K562 (cell line): ENCODE data around the gene ATXN10. TPM values are rescaled to one million over a fixed set of nuclear protein-coding genes. Genes with fewer than 3 reads are reported as not detected.

ENCODE experiments used
- ATAC-seq: fragments of 200-7000 bp; cut with Tn5 transposase; 3 replicates; pipeline ENCODE4 v1.9.1; 2020; ENCODE audit warnings: moderate library complexity
- BruUV-seq: library from RNA; stranded (reverse); fragments of 400-500 nt; replicated peaks from 2 replicates; lab custom pipeline; 2021; lab: Mats Ljungman, UMichigan
- CTCF ChIA-PET: fragments of 300-600 bp; formaldehyde crosslinking; extraction: SDS; loops from one replicate; lab custom pipeline; 2021; ENCODE audit warnings: low intra/inter-chr PET ratio; lab: Yijun Ruan, JAX
- POLR2A ChIA-PET: fragments of 300-600, 350-650 bp; sonication (Branson Sonifier 250); formaldehyde crosslinking; extraction: SDS; loops from one replicate; lab custom pipeline; 2021; ENCODE audit warnings: antibody characterized with exemption, inconsistent platforms; lab: Yijun Ruan, JAX
- DNase-seq, 4 experiments: peaks; one replicate each; pipeline versions ENCODE4 v3.0.0 to v3.0.0-alpha.2; 2011 to 2018; ENCODE audit warnings: low spot score in 3 of 4, mixed read lengths in 3 of 4; ENCODE audit errors: extremely low read depth in 1 of 4
- FAIRE-seq: peaks from 2 replicates; lab custom pipeline; 2011; peaks lifted over from hg19 to GRCh38; lab: Jason Lieb, UNC
- H2AFZ ChIP-seq: 2 replicates; pipeline ENCODE4 v1.6.0; 2011; ENCODE audit warnings: low read depth, low read length, control low read depth, inconsistent platforms
- H3K27ac ChIP-seq: fragments of 200-600 bp; 3 replicates; pipeline ENCODE4 v1.8.0; 2011; ENCODE audit warnings: low read depth, mild to moderate bottlenecking, control low read depth, inconsistent platforms, low read length, moderate library complexity, mixed read lengths; ENCODE audit errors: extremely low read depth
- H3K27me3 ChIP-seq, 2 experiments: fragments of 300-600 bp in 1 of 2; 2 replicates in 1 of 2; 3 replicates in 1 of 2; pipeline versions ENCODE4 v1.6.0 to v1.8.0; 2011; ENCODE audit warnings: inconsistent platforms in 2 of 2, low read length in 2 of 2, mild to moderate bottlenecking in 1 of 2, mixed read lengths in 1 of 2, moderate library complexity in 1 of 2; ENCODE audit not compliant: control insufficient read depth in 2 of 2, insufficient read depth in 2 of 2
- H3K36me3 ChIP-seq: fragments of 300-600 bp; 3 replicates; pipeline ENCODE4 v1.8.0; 2011; ENCODE audit warnings: mild to moderate bottlenecking, low read length, inconsistent platforms; ENCODE audit not compliant: control insufficient read depth, insufficient read depth
- H3K4me1 ChIP-seq, 2 experiments: fragments of 200-600 bp in 1 of 2; replicated peaks in 1 of 2; 2 replicates in 1 of 2; 3 replicates in 1 of 2; pipeline versions ENCODE4 v1.5.1 to v1.8.0; 2011; ENCODE audit warnings: inconsistent platforms in 2 of 2, low read length in 2 of 2, mild to moderate bottlenecking in 1 of 2, mixed read lengths in 1 of 2, moderate library complexity in 1 of 2; ENCODE audit not compliant: control insufficient read depth in 2 of 2, insufficient read depth in 2 of 2
- H3K4me2 ChIP-seq: 2 replicates; pipeline ENCODE4 v1.6.1; 2011; ENCODE audit warnings: low read length, control low read depth, inconsistent platforms, mixed read lengths; ENCODE audit not compliant: insufficient read depth
- H3K4me3 ChIP-seq: fragments of 200-600 bp; sonication (generic), shearing (Covaris generic); 2 replicates; pipeline ENCODE4 v1.5.1; 2016; ENCODE audit warnings: control low read depth, inconsistent platforms
- H3K79me2 ChIP-seq: fragments of 200-600 bp; 3 replicates; pipeline ENCODE4 v1.8.0; 2011; ENCODE audit warnings: low read length, inconsistent platforms; ENCODE audit not compliant: control insufficient read depth, insufficient read depth
- H3K9ac ChIP-seq, 2 experiments: 2 replicates each; pipeline versions ENCODE4 v1.6.0 to v1.6.1; 2011; ENCODE audit warnings: low read depth in 2 of 2, low read length in 2 of 2, control low read depth in 1 of 2, inconsistent platforms in 1 of 2, mild to moderate bottlenecking in 1 of 2, mixed read lengths in 1 of 2; ENCODE audit not compliant: insufficient read depth in 1 of 2
- H3K9me1 ChIP-seq: one replicate; pipeline ENCODE4 v1.6.0; 2011; ENCODE audit warnings: inconsistent platforms, mild to moderate bottlenecking, low read length, moderate library complexity; ENCODE audit not compliant: control insufficient read depth, insufficient read depth
- H3K9me3 ChIP-seq: replicated peaks from 2 replicates; pipeline ENCODE4 v1.5.1; 2011; ENCODE audit warnings: low read depth, low read length, inconsistent platforms; ENCODE audit not compliant: control insufficient read depth, insufficient read depth
- H4K20me1 ChIP-seq: replicated peaks from 2 replicates; pipeline ENCODE4 v1.6.1; 2011; ENCODE audit warnings: low read length, inconsistent platforms, mixed read lengths; ENCODE audit not compliant: control insufficient read depth, insufficient read depth
- CBX5 ChIP-seq: IDR thresholded peaks from 2 replicates; pipeline ENCODE4 v1.6.1; 2014; ENCODE audit warnings: low read depth, borderline replicate concordance
- MAFF ChIP-seq: IDR thresholded peaks from 2 replicates; pipeline ENCODE4 v1.6.1; 2012; ENCODE audit warnings: low read length, improper control_type of control experiment
- NR4A1 ChIP-seq, 2 experiments: fragments of 250-450 bp in 1 of 2; fragments of 450-650 bp in 1 of 2; sonication (Bioruptor Pico) in 1 of 2; IDR thresholded peaks; 2 replicates each; pipeline versions ENCODE4 v1.4.0 to v1.6.1; 2016 to 2020; ENCODE audit warnings: mild to moderate bottlenecking in 2 of 2, missing compliant biosample characterization in 1 of 2, missing genetic modification characterization in 1 of 2, moderate library complexity in 1 of 2
- USF1 ChIP-seq: sonication (generic); formaldehyde crosslinking; IDR thresholded peaks from 2 replicates; pipeline ENCODE4 v1.9.0; 2022; ENCODE audit warnings: mild to moderate bottlenecking, missing genetic modification reagents
- ZNF124 ChIP-seq: sonication (generic); formaldehyde crosslinking; IDR thresholded peaks from 2 replicates; pipeline ENCODE4 v1.8.1; 2022; ENCODE audit warnings: missing genetic modification reagents
- ZNF143 ChIP-seq: sonication (generic); formaldehyde crosslinking; IDR thresholded peaks from 2 replicates; pipeline ENCODE4 v1.9.0; 2022; ENCODE audit warnings: mild to moderate bottlenecking, missing genetic modification reagents
- ZNF253 ChIP-seq: fragments of 250-450 bp; sonication (Bioruptor Pico); conservative IDR thresholded peaks from 2 replicates; pipeline ENCODE4 v1.6.1; 2021; ENCODE audit warnings: mild to moderate bottlenecking
- WGBS: fragments of 100-300 bp; shearing (Covaris generic); methylation state at CpG from one replicate; pipeline ENCODE4 v1.1.6; 2016; ENCODE audit warnings: low coverage, mixed read lengths; ENCODE audit not compliant: insufficient coverage; ENCODE audit errors: missing lambda C conversion rate; 5-methylcytosine and 5-hydroxymethylcytosine counted together
- in situ Hi-C: fragments of 300-500 bp; cut with MboI; formaldehyde crosslinking; loops from 4 replicates; pipeline ENCODE4 v1.15.0; 2018; ENCODE audit warnings: inconsistent platforms, mixed read lengths
- intact Hi-C: fragments of 100-400 bp; cut with micrococcal nuclease; formaldehyde crosslinking; loops from 2 replicates; pipeline ENCODE4 v1.14.2; 2022
- polyA plus RNA-seq, 8 experiments: library from polyadenylated mRNA; depleted of rRNA in 4 of 8; stranded (reverse) in 5 of 8; unstranded in 3 of 8; fragments of >200 nt; fragmentation: Nextera tagmentation in 2 of 8; fragmentation: Illumina TruSeq in 1 of 8; extraction: Ambion mirVana in 2 of 8; extraction: Trizol in 1 of 8; gene quantifications; 2 replicates each; pipeline versions ENCODE4 v1.2.1 to v1.2.3, GENCODE V29; 2011 to 2014; ENCODE audit warnings: inconsistent platforms in 1 of 8, missing spikeins in 1 of 8
- total RNA-seq, 7 experiments: library from RNA; depleted of rRNA in 6 of 7; stranded (reverse); fragments of >200 nt in 6 of 7; fragmentation: Illumina TruSeq in 2 of 7; extraction: Trizol in 2 of 7; gene quantifications; 2 replicates each; pipeline versions ENCODE4 v1.2.1 to v1.2.3, GENCODE V29; 2011 to 2021; ENCODE audit warnings: low replicate concordance in 1 of 7

Gene ATXN10
- total and polyA plus RNA-seq, 9 of the 15 experiments (the other 6 are each of a cell fraction or from before 2014, with no cell fraction given) = 11.5 to 190 (median 33.6) TPM

- Histone ChIP-seq H2AFZ (no peak overlapping the region), H3K9me3 (no peaks in the 10 kb centered on the region), H4K20me1 (no peaks in the 10 kb centered on the region), H3K9ac (no peak overlapping the region), H3K4me2 (no peak overlapping the region), H3K9me1 (no peaks in the 10 kb centered on the region), H3K27me3 (peaks cover 7 to 45% of the 10 kb centered on the region in 2 experiments), H3K4me1 (peaks cover 0 to 6% of the 10 kb centered on the region in 2 experiments; a peak in 2 of 5 replicates), H3K79me2 (no peaks in the 10 kb centered on the region), H3K4me3 (no peak overlapping the region), H3K27ac (no peak overlapping the region), H3K36me3 (no peaks in the 10 kb centered on the region)
- no peak for DNase-seq
- ChIA-PET POLR2A (no interaction called here), CTCF (no interaction called here)
- intact Hi-C loops = no loop called here
- 5% methylated on average over 8 of the region's 11 CpGs for WGBS
- TF ChIP-seq ZNF124 (CRISPR knock-in tag) (no peak), ZNF253 (CRISPR knock-in tag) (no peak), NR4A1 (CRISPR knock-in tag; IDR thresholded peaks at IDR 0.05) (no peak), NR4A1 (tag; IDR thresholded peaks at IDR 0.05) (no peak), CBX5 (no peak), USF1 (CRISPR knock-in tag) (no peak), MAFF (no peak), ZNF143 (CRISPR knock-in tag) (no peak)
- no TSS peak for BruUV-seq
- no peak for FAIRE-seq
- in situ Hi-C loops = no loop called here
- ATAC-seq = no peak
These were observed 19.6 kb upstream of the ATXN10 start for GRCh38 chr22:45651931-45652528.
